Smooth muscle cell (in vitro differentiated cells): Measurements from ENCODE around the gene ALG10B. TPM values are rescaled to one million over a fixed set of nuclear protein-coding genes. Genes with fewer than 3 reads are reported as not detected.
"Not testable (repeated sequence)": the region's sequence is repeated elsewhere in the genome, so short reads cannot be mapped to it uniquely, and the experiment has no call there.

ENCODE experiments used
- DNase-seq: peaks from one replicate; lab custom pipeline; 2025; ENCODE audit not compliant: unreplicated experiment; lab: John Stamatoyannopoulos, UW
- H2AFZ ChIP-seq: fragments of 200-600 bp; sonication (generic); 2 replicates; pipeline ENCODE4 v1.6.0; 2016; ENCODE audit warnings: antibody characterized with exemption, low read depth, mild to moderate bottlenecking
- H3F3A ChIP-seq: fragments of 200-600 bp; sonication (generic); 2 replicates; pipeline ENCODE4 v1.6.0; 2017; ENCODE audit warnings: antibody characterized with exemption, low read depth
- H3K27ac ChIP-seq: fragments of 200-600 bp; sonication (generic); 2 replicates; pipeline ENCODE4 v1.5.1; 2016; ENCODE audit warnings: low read depth, mild to moderate bottlenecking
- H3K27me3 ChIP-seq: fragments of 200-600 bp; sonication (generic); 2 replicates; pipeline ENCODE4 v1.6.1; 2016; ENCODE audit warnings: low read depth, mild to moderate bottlenecking
- H3K36me3 ChIP-seq: fragments of 200-600 bp; sonication (generic); 2 replicates; pipeline ENCODE4 v1.5.1; 2016; ENCODE audit warnings: low read depth
- H3K4me1 ChIP-seq: fragments of 200-600 bp; sonication (generic); 2 replicates; pipeline ENCODE4 v1.5.1; 2016; ENCODE audit warnings: low read depth
- H3K4me2 ChIP-seq: fragments of 200-600 bp; sonication (generic); 2 replicates; pipeline ENCODE4 v1.6.0; 2016; ENCODE audit warnings: mild to moderate bottlenecking
- H3K4me3 ChIP-seq: fragments of 200-600 bp; sonication (generic); 2 replicates; pipeline ENCODE4 v1.5.1; 2016; ENCODE audit warnings: mild to moderate bottlenecking
- H3K79me2 ChIP-seq: fragments of 200-600 bp; sonication (generic); 2 replicates; pipeline ENCODE4 v1.6.0; 2016; ENCODE audit warnings: low read depth, mild to moderate bottlenecking
- H3K9ac ChIP-seq: fragments of 200-600 bp; sonication (generic); 2 replicates; pipeline ENCODE4 v1.6.0; 2016; ENCODE audit warnings: low read depth
- H3K9me3 ChIP-seq: fragments of 200-600 bp; sonication (generic); replicated peaks from 2 replicates; pipeline ENCODE4 v1.5.1; 2016; ENCODE audit warnings: low read depth
- H4K20me1 ChIP-seq: fragments of 200-600 bp; sonication (generic); 2 replicates; pipeline ENCODE4 v1.6.0; 2016; ENCODE audit warnings: low read depth
- WGBS: methylation state at CpG from one replicate; pipeline ENCODE4 v1.1.7; 2016; ENCODE audit warnings: low lambda C conversion rate; 5-methylcytosine and 5-hydroxymethylcytosine counted together
- polyA plus RNA-seq: library from polyadenylated mRNA; unstranded; fragments of >200 nt; fragmentation: Nextera tagmentation; extraction: Ambion mirVana; gene quantifications from 2 replicates; pipeline ENCODE4 v1.2.1, GENCODE V29; 2016
- total RNA-seq: library from RNA; depleted of rRNA; stranded (reverse); fragments of >200 nt; gene quantifications from 2 replicates; pipeline ENCODE4 v1.2.3, GENCODE V29; 2014
- TF ChIP-seq, protein P1 (sequence below): fragments of 200-600 bp; sonication (generic); IDR thresholded peaks from 2 replicates; pipeline ENCODE4 v1.5.1; 2017; ENCODE audit warnings: borderline replicate concordance, mild to moderate bottlenecking, antibody characterized with exemption; ENCODE audit not compliant: insufficient read depth, poor library complexity, severe bottlenecking

ALG10B gene
- total and polyA plus RNA-seq, 2 experiments from 2014 or later, result 0.42 to 11.5 TPM

DNA sequence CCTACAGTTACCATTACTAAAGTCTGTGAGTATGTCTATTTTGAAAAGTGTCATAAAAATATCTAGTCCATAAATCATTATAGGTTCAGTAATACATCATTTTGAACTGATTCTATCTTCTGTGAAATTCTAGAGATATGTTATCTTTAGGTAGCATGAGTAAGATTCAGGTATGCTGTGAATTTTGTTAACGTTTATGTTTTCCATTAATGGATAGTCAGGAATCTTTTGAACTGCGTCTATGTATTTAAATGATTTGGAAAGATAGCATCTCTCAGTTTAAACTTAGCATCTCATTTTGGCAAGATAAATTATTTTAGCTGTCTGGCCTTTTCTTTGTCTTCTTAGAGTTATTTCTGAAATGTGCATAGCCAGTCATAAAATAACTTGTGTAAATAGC, 8.3 kb downstream of the ALG10B start:
- Histone ChIP-seq H3K79me2 (no peaks in the 10 kb centered on the region), H3K36me3 (no peaks in the 10 kb centered on the region), H3F3A (no peaks in the 10 kb centered on the region), H3K9me3 (no peaks in the 10 kb centered on the region), H3K4me1 (no peaks in the 10 kb centered on the region), H3K27ac (no peak overlapping the region), H4K20me1 (no peaks in the 10 kb centered on the region), H3K9ac (no peak overlapping the region), H3K27me3 (no peaks in the 10 kb centered on the region), H3K4me3 (no peak overlapping the region), H3K4me2 (no peak overlapping the region), H2AFZ (no peak overlapping the region)
- 80% methylated on average over 2 of the region's 2 CpGs for WGBS
- TF ChIP-seq, protein P1, sequence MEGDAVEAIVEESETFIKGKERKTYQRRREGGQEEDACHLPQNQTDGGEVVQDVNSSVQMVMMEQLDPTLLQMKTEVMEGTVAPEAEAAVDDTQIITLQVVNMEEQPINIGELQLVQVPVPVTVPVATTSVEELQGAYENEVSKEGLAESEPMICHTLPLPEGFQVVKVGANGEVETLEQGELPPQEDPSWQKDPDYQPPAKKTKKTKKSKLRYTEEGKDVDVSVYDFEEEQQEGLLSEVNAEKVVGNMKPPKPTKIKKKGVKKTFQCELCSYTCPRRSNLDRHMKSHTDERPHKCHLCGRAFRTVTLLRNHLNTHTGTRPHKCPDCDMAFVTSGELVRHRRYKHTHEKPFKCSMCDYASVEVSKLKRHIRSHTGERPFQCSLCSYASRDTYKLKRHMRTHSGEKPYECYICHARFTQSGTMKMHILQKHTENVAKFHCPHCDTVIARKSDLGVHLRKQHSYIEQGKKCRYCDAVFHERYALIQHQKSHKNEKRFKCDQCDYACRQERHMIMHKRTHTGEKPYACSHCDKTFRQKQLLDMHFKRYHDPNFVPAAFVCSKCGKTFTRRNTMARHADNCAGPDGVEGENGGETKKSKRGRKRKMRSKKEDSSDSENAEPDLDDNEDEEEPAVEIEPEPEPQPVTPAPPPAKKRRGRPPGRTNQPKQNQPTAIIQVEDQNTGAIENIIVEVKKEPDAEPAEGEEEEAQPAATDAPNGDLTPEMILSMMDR, result no peak
- DNase-seq, result no peak

DNA sequence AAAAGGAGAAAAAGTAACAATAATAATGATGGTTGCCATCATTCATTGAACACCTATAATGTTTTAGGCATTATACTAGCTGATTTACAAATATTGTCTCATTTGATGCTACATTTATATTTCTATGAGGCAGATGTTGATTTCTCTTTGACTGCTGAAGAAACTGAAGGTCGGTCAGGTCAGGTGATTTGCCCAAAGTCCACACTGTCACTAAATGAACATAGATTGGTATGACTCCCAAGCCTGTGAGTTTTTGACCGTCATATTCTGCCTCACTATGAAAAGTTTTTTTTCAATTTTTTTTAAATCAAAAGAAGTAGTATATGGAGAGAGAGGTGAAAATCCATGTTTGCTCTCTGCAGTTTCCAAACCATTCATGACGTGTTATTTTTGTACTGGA, 10.8 kb downstream of the ALG10B start:
- DNase-seq, result no peak
- Histone ChIP-seq H3K27ac (no peak overlapping the region), H3K4me1 (no peaks in the 10 kb centered on the region), H3K9me3 (no peaks in the 10 kb centered on the region), H3K4me3 (no peak overlapping the region), H3K79me2 (no peaks in the 10 kb centered on the region), H3F3A (no peaks in the 10 kb centered on the region), H4K20me1 (no peaks in the 10 kb centered on the region), H3K36me3 (no peaks in the 10 kb centered on the region), H3K9ac (no peak overlapping the region), H2AFZ (no peak overlapping the region), H3K27me3 (no peaks in the 10 kb centered on the region), H3K4me2 (no peak overlapping the region)
- 93% methylated on average over 3 of the region's 3 CpGs for WGBS
- TF ChIP-seq, protein P1, result no peak

DNA sequence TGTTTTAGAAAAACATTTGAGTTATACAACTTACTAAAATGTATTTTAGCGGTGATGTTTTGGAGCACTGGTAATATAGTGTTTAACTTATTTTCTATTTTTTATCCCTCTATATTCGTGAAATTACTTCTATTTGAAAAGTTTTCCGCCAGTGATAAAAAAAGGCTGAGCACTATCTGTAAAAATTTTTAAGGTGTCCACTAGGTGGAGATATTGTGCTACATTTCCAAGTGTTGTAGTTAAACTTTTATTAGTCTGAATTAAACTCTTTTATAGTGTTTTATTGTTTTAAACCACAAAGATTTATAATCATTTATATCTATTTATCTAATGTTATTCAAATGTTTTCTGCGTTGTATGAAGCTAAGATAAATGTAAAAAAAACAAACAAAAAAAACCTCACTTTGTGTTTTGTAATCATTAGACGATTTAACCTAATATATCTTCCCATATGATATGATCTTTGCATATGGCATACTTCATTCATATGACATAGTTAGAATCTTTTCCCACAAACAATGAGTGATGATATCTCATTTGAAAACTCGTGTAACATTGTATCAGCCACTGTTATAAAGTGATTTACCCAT, 11.8 kb downstream of the ALG10B start:
- 28% methylated on average over 6 of the region's 6 CpGs for WGBS
- TF ChIP-seq, protein P1, result peak; percentile 78
- H3K27ac ChIP-seq, result no peak overlapping the region
- no peaks in the 10 kb centered on the region for H4K20me1 ChIP-seq
- no peaks in the 10 kb centered on the region for H3K9me3 ChIP-seq
- H3K9ac ChIP-seq, result no peak overlapping the region
- no peaks in the 10 kb centered on the region for H3K79me2 ChIP-seq
- no peak for DNase-seq
- no peaks in the 10 kb centered on the region for H3K27me3 ChIP-seq
- no peaks in the 10 kb centered on the region for H3K4me1 ChIP-seq
- H3K36me3 ChIP-seq, result no peaks in the 10 kb centered on the region
- H3F3A ChIP-seq, result no peaks in the 10 kb centered on the region
- H3K4me3 ChIP-seq, result no peak overlapping the region
- H3K4me2 ChIP-seq, result peak overlapping the region; percentile 14
- H2AFZ ChIP-seq, result no peak overlapping the region

- not testable (repeated sequence) for H3K4me2 ChIP-seq, H3K4me3 ChIP-seq, H3F3A ChIP-seq, H3K4me1 ChIP-seq, H3K9me3 ChIP-seq, H3K27me3 ChIP-seq, H3K9ac ChIP-seq, H3K27ac ChIP-seq, H3K36me3 ChIP-seq, H4K20me1 ChIP-seq, H2AFZ ChIP-seq, H3K79me2 ChIP-seq, DNase-seq
- 91% methylated on average over 17 of the region's 30 CpGs for WGBS
These were observed 13.8 kb downstream of the ALG10B start for GRCh38 chr12:38330414-38330813.
